Sigmoid colon (tissue), 7 donors: ENCODE results near the gene CNKSR2. TPM values are rescaled to one million over a fixed set of nuclear protein-coding genes. Genes with fewer than 3 reads are reported as not detected.

Experiments used
- DNase-seq: peaks from one replicate; pipeline ENCODE4 v3.0.0-alpha.2; 2019
- H3K27ac ChIP-seq, 4 donors: fragments of 200-600 bp; sonication (generic); one replicate each; pipeline ENCODE4 v1.5.1; 2016 to 2019; ENCODE audit warnings: mild to moderate bottlenecking in 1 of 4
- H3K27me3 ChIP-seq, 3 donors: fragments of 200-600 bp; sonication (generic); one replicate each; pipeline ENCODE4 v1.5.1; 2019; ENCODE audit warnings: mild to moderate bottlenecking in 1 of 3
- H3K36me3 ChIP-seq, 4 donors: fragments of 200-600 bp; sonication (generic); one replicate each; pipeline ENCODE4 v1.5.1; 2016 to 2019
- H3K4me1 ChIP-seq, 4 donors: fragments of 200-600 bp; sonication (generic); one replicate each; pipeline ENCODE4 v1.5.1; 2017 to 2019
- H3K4me3 ChIP-seq, 4 donors: fragments of 200-600 bp; sonication (generic); one replicate each; pipeline ENCODE4 v1.5.1; 2017 to 2019; ENCODE audit warnings: mild to moderate bottlenecking in 2 of 4, moderate library complexity in 1 of 4
- H3K9me3 ChIP-seq, 4 donors: fragments of 200-600 bp in 3 of 4; sonication (generic) in 3 of 4; one replicate each; pipeline versions ENCODE4 v1.5.1 to v1.6.1; 2013 to 2019
- EP300 ChIP-seq, 4 donors: sonication (generic); formaldehyde crosslinking; IDR thresholded peaks; one replicate each; pipeline ENCODE4 v1.6.1; 2017; ENCODE audit warnings: antibody characterized with exemption in 4 of 4
- POLR2A ChIP-seq, 2 donors: fragments of 450-650 bp; IDR thresholded peaks; one replicate each; pipeline ENCODE4 v1.6.1; 2016; ENCODE audit warnings: antibody characterized with exemption in 2 of 2, mild to moderate bottlenecking in 2 of 2, moderate library complexity in 2 of 2
- POLR2AphosphoS5 ChIP-seq, 4 donors: sonication (generic); formaldehyde crosslinking; IDR thresholded peaks; one replicate each; pipeline ENCODE4 v1.6.1; 2017; ENCODE audit warnings: antibody characterized with exemption in 4 of 4
- WGBS, 2 donors: extraction: QIAGEN DNeasy Blood & Tissue Kit; methylation state at CpG; one replicate each; pipeline ENCODE4 v1.1.7; 2013; 5-methylcytosine and 5-hydroxymethylcytosine counted together
- intact Hi-C: fragments of 100-400 bp; cut with DNase I; formaldehyde crosslinking; loops from one replicate; pipeline ENCODE4 v1.15.1; 2023
- polyA plus RNA-seq, 3 donors: library from polyadenylated mRNA; stranded (reverse); fragments of 200-250 nt; gene quantifications; one replicate each; pipeline ENCODE4 v1.2.3, GENCODE V29; 2013
- total RNA-seq, 4 donors: library from RNA; depleted of rRNA; stranded (reverse); fragments of >200 nt; gene quantifications; one replicate each; pipeline ENCODE4 v1.1.0, GENCODE V29; 2016
- TF ChIP-seq, protein P1 (sequence below), 4 experiments: fragments of 450-650 bp in 3 of 4; fragments of 200-600 bp in 1 of 4; IDR thresholded peaks; one replicate each; pipeline ENCODE4 v1.5.1; 2016 to 2019; ENCODE audit warnings: antibody characterized with exemption in 4 of 4, mild to moderate bottlenecking in 3 of 4, moderate library complexity in 2 of 4
- donor health status: healthy with polysubstance abuse.
- donor health status: Bipolar disorder and iron deficiency.
- donor health status: healthy.

CNKSR2 gene
- total and polyA plus RNA-seq, 7 donors: 0.60 to 6.1 (median 3.3) TPM; not detected in 1

DNA sequence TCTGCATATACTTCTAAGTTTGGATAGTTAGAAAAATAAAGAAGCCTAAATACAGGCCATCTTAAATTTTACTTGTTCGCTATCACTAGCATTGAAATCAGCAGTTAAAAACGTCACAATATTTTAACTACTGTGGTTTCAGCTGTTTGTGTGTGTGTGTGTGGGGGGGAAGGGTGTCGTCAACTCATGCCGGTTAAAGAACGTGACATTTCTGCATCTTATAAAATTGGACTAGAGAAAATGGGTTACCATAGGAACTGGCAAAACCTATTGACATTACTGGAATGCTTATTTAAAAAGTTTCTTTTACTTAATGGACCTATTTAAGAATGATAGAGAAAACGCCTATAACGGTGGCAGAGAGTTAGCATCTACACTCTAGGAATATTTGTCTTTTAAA, 1.2 kb upstream of the CNKSR2 start:
- H3K27me3 ChIP-seq: peaks cover 0 to 4% (median 0%) of the 10 kb centered on the region in 3 donors
- H3K9me3 ChIP-seq: no peaks in the 10 kb centered on the region
- H3K4me1 ChIP-seq: peaks cover 0 to 6% (median 6%) of the 10 kb centered on the region in 4 donors
- 39 to 52% methylated on average over 7 of the region's 7 CpGs for WGBS, 2 donors
- no peak overlapping the region for H3K27ac ChIP-seq
- no peaks in the 10 kb centered on the region for H3K36me3 ChIP-seq
- intact Hi-C loops: loop anchor here (10.0 kb wide), 1 partner anchor 848 kb away; no protein-coding TSS in a partner anchor
- TF ChIP-seq, protein P1, sequence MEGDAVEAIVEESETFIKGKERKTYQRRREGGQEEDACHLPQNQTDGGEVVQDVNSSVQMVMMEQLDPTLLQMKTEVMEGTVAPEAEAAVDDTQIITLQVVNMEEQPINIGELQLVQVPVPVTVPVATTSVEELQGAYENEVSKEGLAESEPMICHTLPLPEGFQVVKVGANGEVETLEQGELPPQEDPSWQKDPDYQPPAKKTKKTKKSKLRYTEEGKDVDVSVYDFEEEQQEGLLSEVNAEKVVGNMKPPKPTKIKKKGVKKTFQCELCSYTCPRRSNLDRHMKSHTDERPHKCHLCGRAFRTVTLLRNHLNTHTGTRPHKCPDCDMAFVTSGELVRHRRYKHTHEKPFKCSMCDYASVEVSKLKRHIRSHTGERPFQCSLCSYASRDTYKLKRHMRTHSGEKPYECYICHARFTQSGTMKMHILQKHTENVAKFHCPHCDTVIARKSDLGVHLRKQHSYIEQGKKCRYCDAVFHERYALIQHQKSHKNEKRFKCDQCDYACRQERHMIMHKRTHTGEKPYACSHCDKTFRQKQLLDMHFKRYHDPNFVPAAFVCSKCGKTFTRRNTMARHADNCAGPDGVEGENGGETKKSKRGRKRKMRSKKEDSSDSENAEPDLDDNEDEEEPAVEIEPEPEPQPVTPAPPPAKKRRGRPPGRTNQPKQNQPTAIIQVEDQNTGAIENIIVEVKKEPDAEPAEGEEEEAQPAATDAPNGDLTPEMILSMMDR (IDR thresholded peaks at IDR 0.05): no peak
- TF ChIP-seq POLR2AphosphoS5 (IDR thresholded peaks at IDR 0.05) (no peak), POLR2A (IDR thresholded peaks at IDR 0.05) (no peak), EP300 (IDR thresholded peaks at IDR 0.05) (no peak)
- no peak for DNase-seq
- no peak overlapping the region for H3K4me3 ChIP-seq

DNA sequence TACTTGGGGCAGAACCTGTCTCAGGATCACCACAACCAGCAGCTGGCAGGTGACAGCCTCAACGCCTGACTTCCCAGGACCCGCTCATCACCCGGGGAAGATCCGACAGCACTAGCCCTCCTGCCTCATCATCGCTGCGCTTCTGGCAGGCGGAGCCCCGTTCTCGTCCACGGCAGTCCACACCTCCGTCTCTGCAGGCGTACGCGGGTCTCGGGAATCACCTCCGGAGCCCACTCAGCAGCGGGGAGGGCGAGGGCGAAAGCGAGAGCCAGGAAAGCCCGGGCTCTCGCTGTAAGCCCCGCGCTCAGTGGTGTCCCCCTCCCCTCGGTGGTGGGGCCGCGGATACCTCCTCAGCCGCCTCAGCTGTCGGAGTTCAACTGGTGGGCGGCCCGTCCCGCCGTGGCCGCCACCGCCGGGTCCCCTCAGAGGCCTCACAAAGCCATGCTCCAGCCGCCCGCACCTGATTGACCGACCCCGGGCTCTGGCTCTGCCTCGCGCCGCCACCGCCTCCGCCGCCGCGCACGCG, 518 bp upstream of the CNKSR2 start:
- H3K9me3 ChIP-seq: no peaks in the 10 kb centered on the region
- WGBS, 2 donors: 1% methylated on average over 50 of the region's 50 CpGs
- no peak for DNase-seq

DNA sequence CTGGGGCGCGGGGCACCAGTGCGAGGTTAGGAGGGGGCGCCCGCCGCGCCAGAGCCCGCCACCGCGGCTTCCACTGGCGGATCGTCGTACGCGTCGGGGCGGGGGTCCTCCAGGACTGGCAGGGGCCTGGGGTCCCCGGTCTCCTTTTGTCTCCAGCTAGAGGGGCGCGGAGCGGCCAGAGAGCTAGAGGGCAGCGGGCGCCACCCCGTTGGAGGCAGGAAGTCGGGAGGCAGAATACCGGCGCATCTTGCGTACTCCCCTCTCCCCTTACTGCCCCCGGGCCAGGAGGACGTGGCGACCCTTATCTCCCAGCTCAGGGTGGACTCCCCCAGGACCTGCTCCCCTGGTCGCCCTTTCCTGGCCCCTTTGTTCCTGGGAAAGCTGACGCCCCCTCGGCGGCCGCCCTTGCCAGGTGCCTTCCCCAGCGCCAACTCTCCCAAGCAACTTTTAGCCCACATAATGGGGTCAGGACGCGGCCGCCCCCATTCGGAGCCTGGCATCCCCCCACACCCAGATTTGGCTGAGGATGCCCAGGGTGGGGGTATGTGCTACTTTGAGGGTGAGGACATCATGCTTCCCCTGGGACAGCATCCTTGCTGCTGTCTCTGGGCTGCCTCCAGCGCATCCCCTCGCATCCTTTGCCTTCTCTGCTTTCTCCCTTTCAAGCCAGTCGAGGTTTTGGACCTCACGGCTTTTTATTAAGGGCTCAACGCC, 933 bp downstream of the CNKSR2 start:
- H3K27ac ChIP-seq: peak overlapping the region in 2 of 4 donors; percentile 50 to 72
- DNase-seq: no peak
- WGBS, 2 donors: 2% methylated on average over 46 of the region's 46 CpGs
- H3K27me3 ChIP-seq: peaks cover 0 to 4% (median 0%) of the 10 kb centered on the region in 3 donors
- H3K4me1 ChIP-seq: peaks cover 0 to 6% (median 6%) of the 10 kb centered on the region in 4 donors
- no peak for TF ChIP-seq POLR2A (IDR thresholded peaks at IDR 0.05)
- TF ChIP-seq POLR2AphosphoS5 (IDR thresholded peaks at IDR 0.05): no peak
- TF ChIP-seq, protein P1 (IDR thresholded peaks at IDR 0.05): no peak
- no peak for TF ChIP-seq EP300 (IDR thresholded peaks at IDR 0.05)
- H3K36me3 ChIP-seq: no peaks in the 10 kb centered on the region
- peak overlapping the region; percentile 38 to 59 (median 54) for H3K4me3 ChIP-seq
- H3K9me3 ChIP-seq: no peaks in the 10 kb centered on the region
- intact Hi-C loops: loop anchor here (10.0 kb wide), 1 partner anchor 850 kb away; no protein-coding TSS in a partner anchor

More for the DNA sequence above, 518 bp upstream of the CNKSR2 start:
- peak overlapping the region; percentile 38 to 59 (median 54) for H3K4me3 ChIP-seq
- peaks cover 0 to 4% (median 0%) of the 10 kb centered on the region in 3 donors for H3K27me3 ChIP-seq
- no peaks in the 10 kb centered on the region for H3K36me3 ChIP-seq
- intact Hi-C loops: loop anchor here (10.0 kb wide), 1 partner anchor 849 kb away; no protein-coding TSS in a partner anchor
- H3K27ac ChIP-seq: peak overlapping the region; percentile 12 to 72 (median 36)
- H3K4me1 ChIP-seq: peaks cover 0 to 6% (median 6%) of the 10 kb centered on the region in 4 donors
- TF ChIP-seq, protein P1 (IDR thresholded peaks at IDR 0.05): no peak
- TF ChIP-seq POLR2A (IDR thresholded peaks at IDR 0.05) (no peak), EP300 (IDR thresholded peaks at IDR 0.05) (no peak), POLR2AphosphoS5 (IDR thresholded peaks at IDR 0.05) (no peak)

DNA sequence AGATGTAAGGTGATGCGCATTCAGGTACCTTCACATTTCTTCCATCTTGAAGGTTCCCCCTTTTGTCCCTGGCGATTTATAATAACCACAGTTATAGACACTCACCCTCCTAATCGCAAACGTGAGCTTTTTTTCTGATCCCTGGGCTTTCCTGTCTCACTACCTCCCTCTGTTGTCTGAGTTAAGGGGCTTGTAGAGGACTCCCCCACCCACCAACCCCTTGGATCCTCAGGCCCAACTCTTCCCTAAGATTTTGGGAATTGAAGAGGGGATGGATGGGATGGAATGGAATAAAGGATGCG, 1.4 kb downstream of the CNKSR2 start:
- TF ChIP-seq, protein P1 (IDR thresholded peaks at IDR 0.05): no peak
- no peak for TF ChIP-seq POLR2AphosphoS5 (IDR thresholded peaks at IDR 0.05)
- no peak for TF ChIP-seq POLR2A (IDR thresholded peaks at IDR 0.05)
- no peak for TF ChIP-seq EP300 (IDR thresholded peaks at IDR 0.05)
- intact Hi-C loops: loop anchor here (10.0 kb wide), 1 partner anchor 851 kb away; no protein-coding TSS in a partner anchor
- Histone ChIP-seq H3K27me3 (peaks cover 0 to 4% (median 0%) of the 10 kb centered on the region in 3 donors), H3K4me3 (peak overlapping the region; percentile 38 to 59 (median 54)), H3K27ac (no peak overlapping the region), H3K36me3 (no peaks in the 10 kb centered on the region), H3K4me1 (peaks cover 0 to 6% (median 6%) of the 10 kb centered on the region in 4 donors), H3K9me3 (no peaks in the 10 kb centered on the region)
- DNase-seq: no peak
- 12 to 16% methylated on average over 5 of the region's 5 CpGs for WGBS, 2 donors
